Mesendoderm (in vitro differentiated cells): ENCODE results near the gene TNFSF12.

Experiments used
- DNase-seq: peaks from one replicate; pipeline ENCODE4 v3.0.0; 2013
- H2AK5ac ChIP-seq: 2 replicates; pipeline ENCODE4 v1.6.1; 2013; ENCODE audit warnings: low read length, inconsistent platforms
- H2BK120ac ChIP-seq: 2 replicates; pipeline ENCODE4 v1.6.1; 2013; ENCODE audit warnings: low read depth, mild to moderate bottlenecking, low read length, moderate library complexity, mixed read lengths
- H2BK15ac ChIP-seq: replicated peaks from 2 replicates; pipeline ENCODE4 v1.6.1; 2013; ENCODE audit warnings: low read depth, mild to moderate bottlenecking, moderate library complexity
- H2BK5ac ChIP-seq: 2 replicates; pipeline ENCODE4 v1.6.1; 2013; ENCODE audit warnings: low read length, inconsistent platforms
- H3K18ac ChIP-seq: 2 replicates; pipeline ENCODE4 v1.6.1; 2013; ENCODE audit warnings: mild to moderate bottlenecking, low read length, mixed read lengths
- H3K23ac ChIP-seq: one replicate; pipeline ENCODE4 v1.6.1; 2013; ENCODE audit warnings: low read length
- H3K27ac ChIP-seq: 2 replicates; pipeline ENCODE4 v1.5.1; 2013; ENCODE audit warnings: low read depth, mild to moderate bottlenecking, inconsistent platforms, low read length, moderate library complexity
- H3K27me3 ChIP-seq: 2 replicates; pipeline ENCODE4 v1.6.1; 2013; ENCODE audit warnings: low read length, control low read depth, mild to moderate bottlenecking, inconsistent platforms; ENCODE audit not compliant: insufficient read depth, poor library complexity
- H3K36me3 ChIP-seq: 2 replicates; pipeline ENCODE4 v1.6.1; 2013; ENCODE audit warnings: low read length, inconsistent platforms; ENCODE audit not compliant: control insufficient read depth, insufficient read depth
- H3K4ac ChIP-seq: one replicate; pipeline ENCODE4 v1.6.1; 2013; ENCODE audit warnings: low read depth, mild to moderate bottlenecking, low read length, moderate library complexity
- H3K4me1 ChIP-seq: 2 replicates; pipeline ENCODE4 v1.6.1; 2013; ENCODE audit warnings: low read depth, low read length, inconsistent platforms; ENCODE audit not compliant: control insufficient read depth
- H3K4me2 ChIP-seq: 2 replicates; pipeline ENCODE4 v1.6.1; 2013; ENCODE audit warnings: low read length
- H3K4me3 ChIP-seq: 2 replicates; pipeline ENCODE4 v1.5.1; 2013; ENCODE audit warnings: mild to moderate bottlenecking, low read length
- H3K56ac ChIP-seq: one replicate; pipeline ENCODE4 v1.6.1; 2013; ENCODE audit warnings: low read length
- H3K79me1 ChIP-seq: 2 replicates; pipeline ENCODE4 v1.6.1; 2013; ENCODE audit warnings: low read length, inconsistent platforms
- H3K79me2 ChIP-seq: 2 replicates; pipeline ENCODE4 v1.6.1; 2013; ENCODE audit warnings: mild to moderate bottlenecking, low read length; ENCODE audit not compliant: control insufficient read depth, insufficient read depth
- H3K9ac ChIP-seq: 2 replicates; pipeline ENCODE4 v1.6.1; 2013; ENCODE audit warnings: low read length, inconsistent platforms
- H4K5ac ChIP-seq: one replicate; pipeline ENCODE4 v1.6.1; 2013; ENCODE audit warnings: low read length
- H4K8ac ChIP-seq: one replicate; pipeline ENCODE4 v1.6.1; 2013; ENCODE audit warnings: low read depth, mild to moderate bottlenecking, control low read depth, low read length, moderate library complexity
- WGBS: extraction: QIAGEN DNeasy Blood & Tissue Kit; methylation state at CpG from one replicate; pipeline ENCODE4 v1.1.7; 2013; ENCODE audit warnings: low lambda C conversion rate, missing lambda C conversion rate; ENCODE audit not compliant: insufficient coverage; ENCODE audit errors: extremely low coverage; 5-methylcytosine and 5-hydroxymethylcytosine counted together

Gene TNFSF12

DNA sequence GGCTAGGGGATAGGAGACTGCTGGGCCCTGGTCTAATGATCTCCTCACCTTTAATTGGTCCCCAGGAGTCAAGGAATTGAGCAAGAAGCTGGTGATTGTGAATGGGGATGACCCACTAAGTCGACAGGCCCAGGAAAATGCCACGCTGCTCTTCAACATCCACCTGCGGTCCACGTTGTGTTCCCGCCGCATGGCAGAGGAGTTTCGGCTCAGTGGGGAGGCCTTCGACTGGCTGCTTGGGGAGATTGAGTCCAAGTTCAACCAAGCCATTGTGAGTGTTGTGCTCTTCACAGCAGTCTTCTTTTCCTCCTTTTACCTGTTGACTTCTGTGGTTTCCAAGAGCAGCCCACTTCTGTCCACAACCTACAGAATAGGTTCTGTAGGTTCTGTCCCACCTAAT, 45.3 kb upstream of the TNFSF12 start:
- no peak overlapping the region for H3K4ac ChIP-seq
- peaks cover 2% of the 10 kb centered on the region for H3K79me1 ChIP-seq
- no peak overlapping the region for H3K18ac ChIP-seq
- no peak overlapping the region for H3K27ac ChIP-seq
- H4K5ac ChIP-seq, result no peak overlapping the region
- H3K4me2 ChIP-seq, result no peak overlapping the region
- WGBS, result no CpG with 5 or more reads among the region's 8 CpGs
- H3K27me3 ChIP-seq, result no peaks in the 10 kb centered on the region
- no peak overlapping the region for H3K23ac ChIP-seq
- no peak overlapping the region for H2BK120ac ChIP-seq
- H3K9ac ChIP-seq, result no peak overlapping the region
- H4K8ac ChIP-seq, result no peak overlapping the region
- no peak overlapping the region for H3K4me3 ChIP-seq
- no peaks in the 10 kb centered on the region for H3K4me1 ChIP-seq
- no peaks in the 10 kb centered on the region for H3K79me2 ChIP-seq
- H3K36me3 ChIP-seq, result peaks cover 29% of the 10 kb centered on the region
- H2BK15ac ChIP-seq, result no peak overlapping the region
- H3K56ac ChIP-seq, result no peak overlapping the region
- H2AK5ac ChIP-seq, result no peak overlapping the region
- H2BK5ac ChIP-seq, result no peak overlapping the region
- DNase-seq, result no peak

GRCh38 chr17:7508145-7508544, 40.7 kb upstream of the TNFSF12 start:
- Histone ChIP-seq H3K27ac (no peak overlapping the region), H2BK120ac (no peak overlapping the region), H4K5ac (no peak overlapping the region), H3K27me3 (no peaks in the 10 kb centered on the region), H3K23ac (no peak overlapping the region), H2BK5ac (no peak overlapping the region), H3K79me2 (no peaks in the 10 kb centered on the region), H3K4me2 (no peak overlapping the region), H3K4me3 (no peak overlapping the region), H3K18ac (no peak overlapping the region), H3K36me3 (peaks cover 39% of the 10 kb centered on the region), H2BK15ac (no peak overlapping the region), H4K8ac (no peak overlapping the region), H3K4me1 (no peaks in the 10 kb centered on the region), H3K4ac (no peak overlapping the region), H3K9ac (no peak overlapping the region), H3K56ac (no peak overlapping the region), H3K79me1 (no peaks in the 10 kb centered on the region), H2AK5ac (no peak overlapping the region)
- WGBS, result no CpG with 5 or more reads among the region's 11 CpGs
- DNase-seq, result no peak

DNA sequence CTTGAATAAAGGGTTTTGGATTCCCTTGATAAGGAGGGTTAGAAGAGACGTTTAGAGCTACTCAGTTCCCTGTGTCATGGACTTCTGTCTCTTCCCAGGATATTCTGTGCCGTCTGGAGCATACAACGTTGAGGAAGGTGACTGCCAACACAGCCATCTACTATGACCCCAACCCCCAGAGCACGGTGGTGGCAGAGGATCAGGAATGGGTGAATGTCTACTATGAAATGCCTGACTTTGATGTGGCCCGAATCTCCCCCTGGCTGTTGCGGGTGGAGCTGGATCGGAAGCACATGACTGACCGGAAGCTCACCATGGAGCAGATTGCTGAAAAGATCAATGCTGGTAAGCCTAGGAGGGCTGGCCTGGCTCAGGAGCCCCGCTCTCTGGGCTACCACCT, 40.0 kb upstream of the TNFSF12 start:
- no peak overlapping the region for H2AK5ac ChIP-seq
- no peak overlapping the region for H3K4me2 ChIP-seq
- H3K4ac ChIP-seq, result no peak overlapping the region
- no peaks in the 10 kb centered on the region for H3K79me2 ChIP-seq
- no peak overlapping the region for H3K18ac ChIP-seq
- no peaks in the 10 kb centered on the region for H3K27me3 ChIP-seq
- no peak overlapping the region for H3K23ac ChIP-seq
- no peak overlapping the region for H2BK120ac ChIP-seq
- H4K8ac ChIP-seq, result no peak overlapping the region
- DNase-seq, result no peak
- H3K27ac ChIP-seq, result no peak overlapping the region
- peaks cover 38% of the 10 kb centered on the region for H3K36me3 ChIP-seq
- no peak overlapping the region for H4K5ac ChIP-seq
- H3K56ac ChIP-seq, result no peak overlapping the region
- no peak overlapping the region for H3K9ac ChIP-seq
- no peak overlapping the region for H2BK5ac ChIP-seq
- H3K4me3 ChIP-seq, result no peak overlapping the region
- H2BK15ac ChIP-seq, result no peak overlapping the region
- no peaks in the 10 kb centered on the region for H3K79me1 ChIP-seq
- H3K4me1 ChIP-seq, result no peaks in the 10 kb centered on the region
- no CpG with 5 or more reads among the region's 9 CpGs for WGBS

DNA sequence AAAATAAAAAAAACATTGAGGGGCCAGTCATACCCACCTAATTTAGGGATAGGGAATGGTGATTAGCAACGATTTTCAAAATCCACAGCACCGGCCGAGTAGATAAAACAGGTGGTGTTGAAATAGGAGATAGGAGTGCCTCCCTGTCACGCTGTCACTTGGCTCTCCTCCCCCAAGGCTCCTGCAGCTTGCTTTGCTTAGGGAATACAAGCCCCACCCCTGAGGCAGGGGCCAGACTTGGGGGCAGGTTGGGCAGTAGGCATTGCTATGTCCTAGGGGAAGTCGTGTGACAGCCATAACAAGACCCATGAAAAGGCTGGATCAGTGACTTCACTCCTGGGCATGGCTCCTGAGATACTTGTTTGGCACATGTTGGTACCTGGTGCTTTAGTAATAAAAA, 38.9 kb upstream of the TNFSF12 start:
- no peak overlapping the region for H2BK15ac ChIP-seq
- no peaks in the 10 kb centered on the region for H3K4me1 ChIP-seq
- H3K36me3 ChIP-seq, result peaks cover 40% of the 10 kb centered on the region
- H3K23ac ChIP-seq, result no peak overlapping the region
- H3K27ac ChIP-seq, result no peak overlapping the region
- no peak overlapping the region for H2BK5ac ChIP-seq
- H3K4ac ChIP-seq, result no peak overlapping the region
- H3K4me2 ChIP-seq, result no peak overlapping the region
- H3K4me3 ChIP-seq, result no peak overlapping the region
- no peak overlapping the region for H2BK120ac ChIP-seq
- H3K9ac ChIP-seq, result no peak overlapping the region
- no peaks in the 10 kb centered on the region for H3K79me1 ChIP-seq
- H3K27me3 ChIP-seq, result no peaks in the 10 kb centered on the region
- H4K8ac ChIP-seq, result no peak overlapping the region
- WGBS, result no CpG with 5 or more reads among the region's 5 CpGs
- no peak overlapping the region for H3K56ac ChIP-seq
- DNase-seq, result no peak
- no peak overlapping the region for H2AK5ac ChIP-seq
- no peak overlapping the region for H4K5ac ChIP-seq
- no peak overlapping the region for H3K18ac ChIP-seq
- no peaks in the 10 kb centered on the region for H3K79me2 ChIP-seq

- no peak overlapping the region for H3K4me3 ChIP-seq
- H3K79me2 ChIP-seq, result no peaks in the 10 kb centered on the region
- no peak overlapping the region for H2BK15ac ChIP-seq
- H3K4me2 ChIP-seq, result no peak overlapping the region
- no peak overlapping the region for H3K27ac ChIP-seq
- no peak overlapping the region for H2BK5ac ChIP-seq
- H3K4me1 ChIP-seq, result no peaks in the 10 kb centered on the region
- no peak overlapping the region for H3K18ac ChIP-seq
- H2BK120ac ChIP-seq, result no peak overlapping the region
- no peak for DNase-seq
- H3K56ac ChIP-seq, result no peak overlapping the region
- H4K8ac ChIP-seq, result no peak overlapping the region
- no peak overlapping the region for H3K23ac ChIP-seq
- H2AK5ac ChIP-seq, result no peak overlapping the region
- no peak overlapping the region for H3K9ac ChIP-seq
- no CpG with 5 or more reads among the region's 10 CpGs for WGBS
- no peaks in the 10 kb centered on the region for H3K79me1 ChIP-seq
- H3K36me3 ChIP-seq, result peaks cover 40% of the 10 kb centered on the region
- no peak overlapping the region for H3K4ac ChIP-seq
- H3K27me3 ChIP-seq, result no peaks in the 10 kb centered on the region
- H4K5ac ChIP-seq, result no peak overlapping the region
Measured at GRCh38 chr17:7511108-7511507, 37.8 kb upstream of the TNFSF12 start.

DNA sequence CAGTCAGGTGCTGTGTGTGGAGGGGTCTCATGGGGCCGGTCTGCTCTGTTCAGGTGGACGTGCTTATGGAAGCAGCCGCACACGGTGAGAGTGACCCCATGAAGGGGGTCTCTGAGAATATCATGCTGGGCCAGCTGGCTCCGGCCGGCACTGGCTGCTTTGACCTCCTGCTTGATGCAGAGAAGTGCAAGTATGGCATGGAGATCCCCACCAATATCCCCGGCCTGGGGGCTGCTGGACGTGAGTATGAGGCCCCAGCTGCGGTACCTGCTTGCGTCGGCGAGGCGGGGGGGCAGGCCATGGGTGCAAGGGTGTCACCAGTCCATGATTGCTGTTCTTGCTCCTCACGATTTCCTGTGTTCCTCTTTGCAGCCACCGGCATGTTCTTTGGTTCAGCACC, 36.8 kb upstream of the TNFSF12 start:
- H3K4me2 ChIP-seq, result no peak overlapping the region
- no peak overlapping the region for H2BK120ac ChIP-seq
- DNase-seq, result no peak
- H3K9ac ChIP-seq, result no peak overlapping the region
- no CpG with 5 or more reads among the region's 15 CpGs for WGBS
- H3K4me1 ChIP-seq, result no peaks in the 10 kb centered on the region
- no peaks in the 10 kb centered on the region for H3K27me3 ChIP-seq
- H2AK5ac ChIP-seq, result no peak overlapping the region
- H3K4ac ChIP-seq, result no peak overlapping the region
- H4K5ac ChIP-seq, result no peak overlapping the region
- peaks cover 36% of the 10 kb centered on the region for H3K36me3 ChIP-seq
- no peak overlapping the region for H4K8ac ChIP-seq
- no peak overlapping the region for H3K4me3 ChIP-seq
- H2BK15ac ChIP-seq, result no peak overlapping the region
- no peak overlapping the region for H3K23ac ChIP-seq
- H3K79me1 ChIP-seq, result no peaks in the 10 kb centered on the region
- no peaks in the 10 kb centered on the region for H3K79me2 ChIP-seq
- no peak overlapping the region for H3K18ac ChIP-seq
- no peak overlapping the region for H2BK5ac ChIP-seq
- H3K56ac ChIP-seq, result no peak overlapping the region
- no peak overlapping the region for H3K27ac ChIP-seq
